Ovary (tissue), 3 donors: ENCODE results near the gene FAF2.

Experiments used
- CTCF ChIP-seq, 3 donors: fragments of 450-650 bp in 2 of 3; fragments of 200-600 bp in 1 of 3; IDR thresholded peaks; one replicate each; pipeline versions ENCODE4 v1.5.1 to v1.8.0; 2016 to 2022; ENCODE audit warnings: antibody characterized with exemption in 3 of 3, mild to moderate bottlenecking in 1 of 3
- EP300 ChIP-seq: sonication (generic); formaldehyde crosslinking; IDR thresholded peaks from one replicate; pipeline ENCODE4 v1.6.1; 2017; ENCODE audit warnings: antibody characterized with exemption
- donor health status: DM: no; HTN: no; CAD: no.

- TF ChIP-seq CTCF (IDR thresholded peaks at IDR 0.05) (no peak), EP300 (no peak)
These were observed 101.7 kb downstream of the FAF2 start for GRCh38 chr5:176549871-176550270.
